Activated T-helper 2 cell treated with anti-CD3 and anti-CD28 coated beads, Interferon-gamma antibody, Interleukin-2, Interleukin-4, amounts not matched to agents 10 μg/mL and 5 μg/mL and 100 μg/mL, durations not matched to agents 14 hours and 24 hours and 36 hours (primary cell): Measurements from ENCODE around the gene CCDC30. TPM values are rescaled to one million over a fixed set of nuclear protein-coding genes. Genes with fewer than 3 reads are reported as not detected.
"Not testable (repeated sequence)": the region's sequence is repeated elsewhere in the genome, so short reads cannot be mapped to it uniquely, and the experiment has no call there.

ENCODE experiments used
- DNase-seq: peaks from one replicate; pipeline ENCODE4 v3.0.0; 2021; ENCODE audit warnings: low spot score
- H3K27ac Mint-ChIP-seq: one replicate; pipeline ENCODE4 v1.8.0; 2021; ENCODE audit warnings: mixed read lengths
- H3K27me3 Mint-ChIP-seq: one replicate; pipeline ENCODE4 v1.8.0; 2021; ENCODE audit warnings: low read depth, mixed read lengths
- H3K36me3 Mint-ChIP-seq: one replicate; pipeline ENCODE4 v1.8.0; 2021; ENCODE audit warnings: low read depth, mixed read lengths
- H3K4me1 Mint-ChIP-seq: one replicate; pipeline ENCODE4 v1.8.0; 2021; ENCODE audit warnings: low read depth, mixed read lengths
- H3K4me3 Mint-ChIP-seq: one replicate; pipeline ENCODE4 v1.8.0; 2021; ENCODE audit warnings: low read depth, mild to moderate bottlenecking, moderate library complexity, mixed read lengths
- H3K9me3 Mint-ChIP-seq: one replicate; pipeline ENCODE4 v1.8.0; 2021; ENCODE audit warnings: mixed read lengths
- intact Hi-C: fragments of 100-400 bp; cut with micrococcal nuclease; formaldehyde crosslinking; loops from one replicate; pipeline ENCODE4 v1.15.1; 2023
- total RNA-seq: library from RNA; stranded (reverse); gene quantifications from 2 replicates; pipeline ENCODE4 v1.2.3, GENCODE V29; 2022

CCDC30 gene
- total RNA-seq, 1 donor from 2014 or later = 2.3 TPM

DNA sequence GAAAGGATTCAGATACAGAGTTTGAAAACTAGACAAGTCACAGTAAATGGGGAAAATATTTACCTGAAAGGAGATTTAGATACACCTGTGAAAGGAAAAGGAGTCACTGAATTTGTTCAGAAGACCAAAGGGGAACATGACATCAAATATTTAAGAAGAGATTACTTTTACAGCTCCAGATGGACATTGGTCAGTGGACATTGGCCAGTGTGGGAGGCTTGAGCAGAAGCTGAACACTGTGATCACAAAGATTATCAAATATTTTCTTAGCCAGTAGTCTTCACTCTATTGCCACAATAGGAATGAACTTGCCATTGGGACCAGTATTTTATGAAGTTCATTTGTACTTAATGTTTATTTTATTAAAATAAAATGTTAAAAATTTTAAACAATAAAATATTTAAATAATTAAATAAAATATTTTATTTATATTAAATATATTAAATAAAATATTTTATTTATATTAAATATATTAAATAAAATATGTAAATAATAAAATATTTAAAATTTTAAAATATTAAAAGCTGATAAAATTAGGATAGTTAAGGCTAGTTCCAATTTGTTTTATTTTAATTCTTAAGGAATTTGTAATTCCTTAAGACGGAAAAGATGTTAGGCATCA, 94.3 kb downstream of the CCDC30 start:
- Mint-ChIP-seq H3K36me3 (no peaks in the 10 kb centered on the region), H3K4me1 (no peaks in the 10 kb centered on the region), H3K4me3 (no peak overlapping the region), H3K27me3 (peaks cover 6% of the 10 kb centered on the region), H3K27ac (no peak overlapping the region), H3K9me3 (no peaks in the 10 kb centered on the region)
- intact Hi-C loops = no loop called here
- DNase-seq = no peak

DNA sequence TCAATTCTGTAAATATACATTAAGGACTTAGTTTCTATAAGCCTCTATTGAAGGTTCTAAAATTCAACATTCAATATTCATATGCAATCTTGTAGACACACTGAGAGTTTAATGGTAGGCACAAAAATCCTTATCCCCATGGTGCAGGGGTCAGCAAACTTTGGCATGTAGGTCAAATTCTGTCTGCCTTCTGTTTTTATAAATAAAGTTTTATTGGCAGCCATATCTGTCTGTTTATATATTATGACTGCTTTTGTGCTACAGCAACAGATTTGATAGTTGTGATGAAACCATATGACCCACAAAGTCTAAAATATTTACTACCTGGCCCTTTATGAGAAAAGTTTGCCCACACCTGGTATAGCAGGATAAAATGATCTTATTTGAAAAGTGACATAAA, 104.0 kb downstream of the CCDC30 start:
- H3K4me1 Mint-ChIP-seq = no peaks in the 10 kb centered on the region
- H3K27me3 Mint-ChIP-seq = peaks cover 3% of the 10 kb centered on the region
- H3K4me3 Mint-ChIP-seq = no peak overlapping the region
- intact Hi-C loops = no loop called here
- no peak overlapping the region for H3K27ac Mint-ChIP-seq
- no peak for DNase-seq
- H3K36me3 Mint-ChIP-seq = no peaks in the 10 kb centered on the region
- H3K9me3 Mint-ChIP-seq = no peaks in the 10 kb centered on the region

DNA sequence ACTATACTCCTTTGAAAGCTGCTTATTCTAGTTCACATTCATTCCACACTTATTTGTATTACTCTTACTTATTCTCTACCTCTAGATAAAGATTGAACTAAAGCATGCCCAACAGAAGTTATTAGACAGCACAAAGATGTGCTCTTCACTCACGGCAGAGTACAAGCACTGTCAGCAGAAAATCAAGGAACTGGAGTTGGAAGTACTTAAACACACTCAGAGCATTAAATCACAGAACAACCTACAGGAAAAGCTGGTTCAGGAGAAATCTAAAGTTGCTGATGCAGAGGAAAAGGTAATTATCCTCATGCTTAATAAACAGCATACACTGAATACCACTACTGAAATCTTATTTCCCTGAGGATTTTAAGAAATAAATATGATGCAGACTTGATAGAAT, 113.8 kb downstream of the CCDC30 start:
- no peaks in the 10 kb centered on the region for H3K9me3 Mint-ChIP-seq
- H3K4me1 Mint-ChIP-seq = no peaks in the 10 kb centered on the region
- H3K27me3 Mint-ChIP-seq = peaks cover 2% of the 10 kb centered on the region
- no peak overlapping the region for H3K27ac Mint-ChIP-seq
- no peak overlapping the region for H3K4me3 Mint-ChIP-seq
- intact Hi-C loops = loop anchor here (5.0 kb wide), 2 partner anchors 170 to 495 kb away; no protein-coding TSS in a partner anchor
- no peaks in the 10 kb centered on the region for H3K36me3 Mint-ChIP-seq
- no peak for DNase-seq

DNA sequence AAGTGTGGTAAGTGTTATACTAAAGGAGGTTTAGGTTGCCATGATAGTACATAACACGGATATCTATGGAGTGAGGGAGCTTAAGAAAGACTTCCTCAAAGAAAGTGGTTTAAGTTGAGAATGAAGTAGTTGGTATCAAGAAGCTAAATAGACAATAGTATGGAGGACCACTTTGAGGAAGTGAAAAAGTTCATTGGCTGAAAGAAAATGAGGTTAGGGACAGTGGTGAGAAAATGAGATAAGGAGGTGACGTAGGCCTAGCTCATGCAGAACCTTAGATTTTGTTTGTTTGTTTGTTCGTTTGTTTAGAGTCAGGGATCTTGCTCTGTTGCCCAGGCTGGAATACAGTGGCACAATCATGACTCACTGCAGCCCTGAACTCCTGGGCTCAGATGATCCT, 122.9 kb downstream of the CCDC30 start:
- H3K27me3 Mint-ChIP-seq = peaks cover 2% of the 10 kb centered on the region
- DNase-seq = no peak
- peaks cover 15% of the 10 kb centered on the region for H3K9me3 Mint-ChIP-seq

DNA sequence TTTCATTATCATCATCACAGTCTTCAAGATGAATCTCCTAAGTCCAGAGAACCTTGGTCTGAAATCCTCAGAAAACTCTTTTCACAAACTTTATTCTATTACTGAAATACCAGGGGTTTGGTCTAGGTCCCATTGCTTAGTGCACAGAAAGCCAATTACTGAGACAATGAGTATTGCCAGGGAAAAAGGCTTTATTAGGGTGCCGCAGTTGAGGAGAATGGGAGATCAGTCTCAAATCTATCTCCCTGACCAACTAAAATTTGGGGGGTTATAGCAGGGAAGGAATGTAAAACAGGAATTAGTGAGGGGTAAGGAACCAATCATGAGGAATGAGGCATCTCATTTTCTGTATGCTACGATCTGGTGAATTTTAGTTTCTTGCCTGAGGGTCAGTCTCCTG, 124.7 kb downstream of the CCDC30 start:
- Mint-ChIP-seq H3K4me1 (no peaks in the 10 kb centered on the region), H3K36me3 (peaks cover 10% of the 10 kb centered on the region), H3K9me3 (peaks cover 15% of the 10 kb centered on the region), H3K27ac (no peak overlapping the region), H3K27me3 (peaks cover 2% of the 10 kb centered on the region), H3K4me3 (no peak overlapping the region)
- intact Hi-C loops = no loop called here
- DNase-seq = no peak

More for the DNA sequence above, 122.9 kb downstream of the CCDC30 start:
- H3K4me3 Mint-ChIP-seq = no peak overlapping the region
- intact Hi-C loops = no loop called here
- no peak overlapping the region for H3K27ac Mint-ChIP-seq
- H3K36me3 Mint-ChIP-seq = peaks cover 10% of the 10 kb centered on the region
- no peaks in the 10 kb centered on the region for H3K4me1 Mint-ChIP-seq

DNA sequence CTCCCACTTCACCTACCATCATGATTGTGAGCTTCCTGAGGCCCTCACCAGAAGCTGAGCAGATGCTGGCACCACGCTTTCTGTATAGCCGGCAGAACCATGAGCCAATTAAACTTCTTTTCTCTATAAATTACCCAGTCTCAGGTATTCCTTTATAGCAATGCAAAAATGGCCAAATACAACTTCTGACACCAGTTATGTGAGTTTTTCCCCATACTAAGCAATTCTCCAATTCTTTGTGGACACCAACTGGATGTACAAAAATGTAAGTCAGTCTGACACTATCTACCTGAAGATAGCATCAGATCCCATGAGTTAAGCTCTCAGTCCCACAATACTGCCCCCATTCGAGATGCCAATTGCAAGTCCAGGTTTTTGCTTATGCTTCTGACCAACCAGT, 129.7 kb downstream of the CCDC30 start:
- Mint-ChIP-seq H3K9me3 (peaks cover 7% of the 10 kb centered on the region), H3K27ac (no peak overlapping the region)

DNA sequence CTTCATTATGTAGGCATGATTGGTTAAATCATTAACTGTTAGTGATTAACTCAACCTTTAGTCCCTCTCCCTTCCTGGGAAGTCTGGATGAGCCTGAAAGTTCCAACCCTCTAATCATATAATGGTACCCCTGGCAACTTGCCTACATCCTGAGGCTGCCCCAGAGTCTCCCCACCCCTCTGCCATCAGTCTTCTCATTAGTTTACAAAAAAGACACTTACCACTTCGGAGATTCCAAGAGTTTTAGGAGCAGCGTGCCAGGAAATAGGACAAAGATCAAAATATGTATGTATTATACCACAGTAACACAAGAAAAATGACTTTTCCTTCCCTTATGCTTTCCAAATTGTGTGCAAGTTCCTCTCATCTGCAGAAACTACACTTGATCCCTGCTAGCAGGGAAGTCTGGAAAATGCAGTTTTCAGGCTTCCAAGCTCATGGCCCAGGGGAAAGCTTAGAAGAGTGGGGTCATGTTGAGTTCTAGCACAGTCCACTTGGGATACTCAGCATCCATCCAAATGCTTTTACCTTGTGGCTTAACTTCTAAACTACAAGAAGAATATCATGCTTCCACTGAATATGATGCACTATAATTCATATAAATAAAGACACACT, 130.5 kb downstream of the CCDC30 start:
- H3K4me1 Mint-ChIP-seq = no peaks in the 10 kb centered on the region
- no peaks in the 10 kb centered on the region for H3K36me3 Mint-ChIP-seq
- no peak overlapping the region for H3K27ac Mint-ChIP-seq
- intact Hi-C loops = no loop called here
- no peak overlapping the region for H3K4me3 Mint-ChIP-seq
- H3K9me3 Mint-ChIP-seq = no peaks in the 10 kb centered on the region
- no peaks in the 10 kb centered on the region for H3K27me3 Mint-ChIP-seq
- no peak for DNase-seq

More for the DNA sequence above, 129.7 kb downstream of the CCDC30 start:
- H3K4me3 Mint-ChIP-seq = no peak overlapping the region
- intact Hi-C loops = no loop called here
- DNase-seq = no peak
- no peaks in the 10 kb centered on the region for H3K4me1 Mint-ChIP-seq
- no peaks in the 10 kb centered on the region for H3K27me3 Mint-ChIP-seq
- H3K36me3 Mint-ChIP-seq = peaks cover 4% of the 10 kb centered on the region

DNA sequence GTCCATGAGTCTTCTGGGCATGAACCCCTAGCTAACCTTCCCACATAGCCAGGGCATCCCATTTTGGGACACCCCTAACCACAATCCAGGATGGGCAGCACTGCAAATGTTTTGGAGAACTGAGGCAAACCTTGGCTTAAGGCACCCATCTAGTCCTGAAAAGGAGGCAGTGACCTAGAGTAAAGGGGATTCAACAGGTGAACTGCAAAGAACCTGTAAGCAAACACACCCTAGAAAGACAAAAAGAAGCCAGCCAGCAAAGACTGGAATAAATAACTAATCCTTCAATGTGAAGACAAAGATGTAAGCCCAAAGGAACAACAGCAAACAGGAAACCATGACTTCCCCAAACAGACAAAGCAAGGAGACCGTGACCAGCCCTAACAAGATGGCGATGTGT, 138.4 kb downstream of the CCDC30 start:
- intact Hi-C loops = no loop called here
- DNase-seq = no peak
- peaks cover 14% of the 10 kb centered on the region for H3K27me3 Mint-ChIP-seq
- H3K36me3 Mint-ChIP-seq = no peaks in the 10 kb centered on the region
- no peak overlapping the region for H3K27ac Mint-ChIP-seq
- H3K4me1 Mint-ChIP-seq = no peaks in the 10 kb centered on the region
- H3K9me3 Mint-ChIP-seq = peaks cover 10% of the 10 kb centered on the region
- no peak overlapping the region for H3K4me3 Mint-ChIP-seq

DNA sequence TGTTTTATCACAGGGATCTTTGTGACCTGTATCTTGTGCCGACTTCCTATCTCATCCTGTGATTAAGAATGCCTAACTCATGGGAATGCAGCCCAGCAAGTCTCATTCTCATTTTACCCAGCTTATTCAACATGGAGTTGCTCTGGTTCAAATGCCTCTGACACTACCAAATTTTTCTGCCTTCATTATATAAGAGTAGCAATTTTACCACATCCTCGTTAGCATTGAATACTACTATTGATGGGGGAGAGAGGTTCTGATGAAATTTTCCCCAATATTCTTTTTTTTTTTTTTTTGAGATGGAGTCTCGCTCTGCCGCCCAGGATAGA, 150.7 kb downstream of the CCDC30 start:
- Mint-ChIP-seq H3K27me3 (no peaks in the 10 kb centered on the region), H3K4me1 (no peaks in the 10 kb centered on the region)
- intact Hi-C loops = no loop called here

DNA sequence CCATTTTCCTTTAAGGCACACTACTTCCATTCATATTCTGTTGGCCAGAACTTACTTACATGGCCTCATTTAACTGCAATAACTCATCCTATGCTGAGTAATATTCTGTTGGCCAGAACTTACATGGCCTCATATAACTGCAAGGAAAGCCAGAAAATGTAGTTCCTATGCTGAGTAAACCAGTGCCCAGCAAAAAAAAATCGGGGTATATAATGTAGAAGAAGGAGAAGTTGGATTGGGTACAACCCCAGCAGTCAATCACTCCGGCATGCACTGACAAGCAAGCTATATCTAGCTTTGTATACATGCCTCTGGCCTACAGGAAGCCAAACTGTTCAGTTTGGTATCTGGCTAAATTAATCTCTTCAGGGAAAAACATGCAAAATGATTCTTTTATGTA, 155.8 kb downstream of the CCDC30 start:
- no peaks in the 10 kb centered on the region for H3K36me3 Mint-ChIP-seq
- H3K27ac Mint-ChIP-seq = no peak overlapping the region
- no peak for DNase-seq
- H3K4me3 Mint-ChIP-seq = no peak overlapping the region
- intact Hi-C loops = no loop called here
- H3K4me1 Mint-ChIP-seq = no peaks in the 10 kb centered on the region
- peaks cover 3% of the 10 kb centered on the region for H3K27me3 Mint-ChIP-seq
- H3K9me3 Mint-ChIP-seq = no peaks in the 10 kb centered on the region

More for the DNA sequence above, 150.7 kb downstream of the CCDC30 start:
- Mint-ChIP-seq H3K27ac (no peak overlapping the region), H3K36me3 (no peaks in the 10 kb centered on the region), H3K9me3 (no peaks in the 10 kb centered on the region), H3K4me3 (no peak overlapping the region)
- DNase-seq = no peak

DNA sequence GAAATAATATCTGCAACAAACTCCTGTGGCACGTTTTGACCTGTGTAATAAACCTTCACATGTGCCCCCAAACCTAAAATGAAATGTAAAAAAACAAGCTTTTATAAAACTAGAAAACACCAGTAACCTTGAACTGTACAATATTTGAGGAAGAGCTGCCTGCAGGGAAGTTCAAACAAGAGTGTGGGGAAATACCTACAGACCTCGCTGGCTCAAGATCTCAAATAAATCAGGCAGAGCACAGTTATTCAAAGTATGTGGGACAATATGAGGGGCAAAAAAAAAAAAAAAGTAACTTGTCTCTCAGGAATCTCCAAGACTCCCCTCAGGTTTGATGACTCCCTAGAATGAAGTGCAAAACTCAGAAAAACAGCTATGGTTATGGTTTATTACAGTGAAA, 157.2 kb downstream of the CCDC30 start:
- no peak overlapping the region for H3K4me3 Mint-ChIP-seq
- H3K4me1 Mint-ChIP-seq = no peaks in the 10 kb centered on the region
- no peaks in the 10 kb centered on the region for H3K36me3 Mint-ChIP-seq
- peaks cover 9% of the 10 kb centered on the region for H3K27me3 Mint-ChIP-seq
- intact Hi-C loops = no loop called here
- H3K9me3 Mint-ChIP-seq = no peaks in the 10 kb centered on the region
- no peak for DNase-seq
- no peak overlapping the region for H3K27ac Mint-ChIP-seq

DNA sequence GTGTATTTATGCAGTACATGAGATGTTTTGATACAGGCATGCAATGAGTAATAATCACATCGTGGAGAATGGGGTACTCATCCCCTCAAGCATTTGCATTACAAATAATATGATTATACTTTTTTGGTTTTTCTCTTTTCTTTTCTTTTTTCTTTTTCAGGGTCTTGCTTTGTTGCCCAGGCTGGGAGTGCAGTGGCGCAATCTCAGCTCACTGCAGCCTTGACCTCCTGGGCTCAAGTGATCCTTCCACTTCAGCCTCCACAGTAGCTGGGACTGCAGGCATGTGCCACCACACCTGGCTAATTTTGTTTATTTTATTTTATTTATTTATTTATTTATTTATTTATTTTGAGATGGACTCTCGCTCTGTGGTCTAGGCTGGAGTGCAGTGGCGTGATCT, 158.1 kb downstream of the CCDC30 start:
- peaks cover 15% of the 10 kb centered on the region for H3K27me3 Mint-ChIP-seq
- intact Hi-C loops, H3K27ac Mint-ChIP-seq, DNase-seq, H3K4me3 Mint-ChIP-seq, H3K4me1 Mint-ChIP-seq, H3K9me3 Mint-ChIP-seq, H3K36me3 Mint-ChIP-seq: not testable (repeated sequence)

DNA sequence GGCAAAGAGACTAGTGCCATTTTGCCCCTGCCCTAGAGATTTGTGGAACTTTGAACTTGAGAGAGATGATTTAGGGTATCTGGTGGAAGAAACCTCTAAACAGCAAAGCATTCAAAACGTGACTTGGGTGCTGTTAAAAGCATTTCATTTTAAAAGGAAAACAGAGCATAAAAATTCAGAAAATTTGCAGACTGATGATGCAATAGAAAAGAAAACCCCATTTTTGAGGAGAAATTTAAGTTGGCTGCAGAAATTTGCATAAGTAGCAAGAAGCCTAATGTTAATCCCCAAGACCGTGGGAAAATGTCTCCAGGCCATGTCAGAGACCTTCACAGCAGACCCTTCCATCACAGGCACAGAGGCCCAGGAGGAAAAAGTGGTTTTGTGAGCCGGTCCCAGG, 164.1 kb downstream of the CCDC30 start:
- H3K4me1 Mint-ChIP-seq, H3K9me3 Mint-ChIP-seq, H3K27ac Mint-ChIP-seq, intact Hi-C loops, DNase-seq, H3K4me3 Mint-ChIP-seq, H3K36me3 Mint-ChIP-seq: not testable (repeated sequence)
- peaks cover 15% of the 10 kb centered on the region for H3K27me3 Mint-ChIP-seq

DNA sequence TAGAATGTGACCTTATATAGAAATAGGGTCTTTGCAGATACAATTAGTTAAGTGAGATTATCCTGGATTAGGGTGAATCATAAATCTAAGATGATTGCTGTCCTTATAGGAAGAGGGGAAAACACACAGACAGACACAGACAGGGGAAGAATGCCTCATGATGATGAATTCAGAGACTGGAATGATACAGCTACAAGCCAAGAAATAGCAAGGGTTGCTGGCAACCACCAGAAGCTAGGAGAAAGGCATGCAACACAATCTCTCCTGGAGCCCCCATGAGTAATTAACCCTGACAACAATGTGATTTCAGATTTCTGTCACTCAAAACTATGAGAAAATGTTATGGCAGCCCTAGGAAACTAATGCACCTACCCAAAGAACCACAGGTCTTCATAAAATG, 176.0 kb downstream of the CCDC30 start:
- no peak overlapping the region for H3K27ac Mint-ChIP-seq
- H3K27me3 Mint-ChIP-seq = peaks cover 2% of the 10 kb centered on the region
- no peaks in the 10 kb centered on the region for H3K9me3 Mint-ChIP-seq
- no peaks in the 10 kb centered on the region for H3K36me3 Mint-ChIP-seq
- no peak for DNase-seq
- no peak overlapping the region for H3K4me3 Mint-ChIP-seq
- intact Hi-C loops = no loop called here
- no peaks in the 10 kb centered on the region for H3K4me1 Mint-ChIP-seq
